VCaP (cell line): ENCODE results near the gene DHRSX.
"Not testable (repeated sequence)": the region's sequence is repeated elsewhere in the genome, so short reads cannot be mapped to it uniquely, and the experiment has no call there.

Source experiments
- H3K27ac ChIP-seq: fragments of 450-650 bp; 2 replicates; pipeline ENCODE4 v1.5.1; 2017
- CTCF ChIP-seq: fragments of 450-650 bp; conservative IDR thresholded peaks from 2 replicates; pipeline ENCODE4 v1.5.1; 2017; ENCODE audit warnings: mild to moderate bottlenecking, moderate library complexity

The DHRSX gene

GRCh38 chrX:2457289-2458133 is 43.3 kb downstream of the DHRSX start:
- no peak overlapping the region for H3K27ac ChIP-seq
- no peak for TF ChIP-seq CTCF

- H3K27ac ChIP-seq: not testable (repeated sequence)
These were observed 44.7 kb downstream of the DHRSX start for GRCh38 chrX:2456091-2456490.

GRCh38 chrX:2454620-2455019 is 46.2 kb downstream of the DHRSX start:
- H3K27ac ChIP-seq: not testable (repeated sequence)

- no peak for TF ChIP-seq CTCF
- no peak overlapping the region for H3K27ac ChIP-seq
These were observed 48.0 kb downstream of the DHRSX start for GRCh38 chrX:2452799-2453198.

GRCh38 chrX:2452317-2452784 is 48.4 kb downstream of the DHRSX start:
- no peak overlapping the region for H3K27ac ChIP-seq
- TF ChIP-seq CTCF: no peak

- H3K27ac ChIP-seq: no peak overlapping the region
- TF ChIP-seq CTCF: no peak
These were observed 49.1 kb downstream of the DHRSX start for GRCh38 chrX:2451501-2452316.

- TF ChIP-seq CTCF: no peak
- no peak overlapping the region for H3K27ac ChIP-seq
These were observed 50.1 kb downstream of the DHRSX start for GRCh38 chrX:2450681-2451080.

- TF ChIP-seq CTCF: no peak
- no peak overlapping the region for H3K27ac ChIP-seq
These were observed 51.5 kb downstream of the DHRSX start for GRCh38 chrX:2449135-2449886.
